ENCODE measurements around the gene RALGAPA2.

The RALGAPA2 gene

DNA sequence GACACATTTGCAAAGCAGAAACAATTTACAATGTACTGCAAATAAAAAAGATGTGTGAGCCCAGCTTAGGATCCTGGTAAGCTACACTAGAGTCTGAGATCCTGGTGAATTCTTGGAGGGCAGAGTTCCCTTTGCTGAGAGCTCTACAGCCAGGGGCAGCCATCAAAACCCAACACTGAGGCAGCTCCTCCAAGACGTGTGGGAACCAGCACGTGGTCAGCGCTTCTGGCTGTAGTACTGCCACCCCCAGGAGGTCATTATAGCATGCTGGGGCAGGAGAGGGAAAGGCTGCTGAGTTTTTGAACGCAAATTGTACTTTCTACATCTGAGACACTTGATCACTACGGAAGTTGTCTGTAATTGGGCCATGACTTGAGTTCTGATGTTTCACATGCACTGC is 213.0 kb downstream of the RALGAPA2 start:
- Histone ChIP-seq H3K36me3 (ENCODE audit: control insufficient read depth, insufficient read depth, low read length) (peaks cover 18% of the 10 kb centered on the region; the same call in 1 of the 2 replicates), H3K9ac (ENCODE audit: low read length) (no peak overlapping the region), H3K27ac (ENCODE audit: low read depth, low read length) (no peak overlapping the region)

DNA sequence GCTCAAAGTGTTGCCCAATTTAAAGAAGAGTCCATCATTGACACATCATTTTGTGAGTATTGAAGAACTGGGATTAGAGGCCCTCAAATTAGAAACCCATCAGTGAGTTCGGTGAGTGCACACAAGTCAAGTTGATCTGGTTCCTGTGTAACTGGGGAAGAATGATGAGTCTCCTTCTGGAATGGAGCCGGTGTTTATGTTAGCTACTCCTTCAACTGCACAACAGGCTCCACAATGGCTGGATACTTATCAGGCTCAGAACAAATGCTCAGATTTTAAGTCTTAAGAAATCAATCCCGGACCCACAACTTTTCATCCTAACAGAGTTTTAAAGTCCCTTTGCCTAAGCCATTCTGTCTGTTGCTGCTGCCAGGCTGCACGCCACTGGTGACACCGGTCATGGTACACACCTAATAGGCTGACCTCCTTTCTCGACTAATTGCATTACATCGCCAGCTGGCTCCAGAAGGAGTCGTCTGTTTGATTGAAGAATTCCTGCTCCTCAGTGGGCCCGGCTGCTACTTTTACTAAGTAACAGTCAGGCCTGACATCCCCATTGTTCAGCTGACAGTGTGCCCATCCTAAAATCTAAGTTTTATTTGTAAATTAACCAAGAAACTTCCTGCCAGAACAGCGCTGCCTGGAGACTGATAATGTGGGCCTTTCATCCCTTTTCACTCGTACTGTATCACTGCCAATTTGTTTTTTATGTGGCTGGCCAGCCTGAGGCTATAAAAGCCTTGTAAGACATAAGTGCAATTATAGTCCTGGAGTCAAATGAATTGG is 214.2 kb downstream of the RALGAPA2 start:
- peaks cover 18% of the 10 kb centered on the region; the same call in 1 of the 2 replicates for H3K36me3 ChIP-seq (ENCODE audit: control insufficient read depth, insufficient read depth, low read length)
- no peak overlapping the region for H3K27ac ChIP-seq (ENCODE audit: low read depth, low read length)
- H3K4me3 ChIP-seq (ENCODE audit: low read depth, low read length), result no peak overlapping the region
- no peaks in the 10 kb centered on the region for H3K27me3 ChIP-seq (ENCODE audit: control insufficient read depth, insufficient read depth, low read length)
- H3K9me3 ChIP-seq (ENCODE audit: control insufficient read depth, insufficient read depth, low read depth, low read length), result no peaks in the 10 kb centered on the region
- no peak overlapping the region for H3K9ac ChIP-seq (ENCODE audit: low read length)
- peaks cover 6% of the 10 kb centered on the region for H3K4me1 ChIP-seq (ENCODE audit: control insufficient read depth, insufficient read depth, low read length)

More for the DNA sequence above, 213.0 kb downstream of the RALGAPA2 start:
- H3K4me1 ChIP-seq (ENCODE audit: control insufficient read depth, insufficient read depth, low read length), result no peaks in the 10 kb centered on the region
- H3K4me3 ChIP-seq (ENCODE audit: low read depth, low read length), result no peak overlapping the region
- no peaks in the 10 kb centered on the region for H3K9me3 ChIP-seq (ENCODE audit: control insufficient read depth, insufficient read depth, low read depth, low read length)
- no peaks in the 10 kb centered on the region for H3K27me3 ChIP-seq (ENCODE audit: control insufficient read depth, insufficient read depth, low read length)

DNA sequence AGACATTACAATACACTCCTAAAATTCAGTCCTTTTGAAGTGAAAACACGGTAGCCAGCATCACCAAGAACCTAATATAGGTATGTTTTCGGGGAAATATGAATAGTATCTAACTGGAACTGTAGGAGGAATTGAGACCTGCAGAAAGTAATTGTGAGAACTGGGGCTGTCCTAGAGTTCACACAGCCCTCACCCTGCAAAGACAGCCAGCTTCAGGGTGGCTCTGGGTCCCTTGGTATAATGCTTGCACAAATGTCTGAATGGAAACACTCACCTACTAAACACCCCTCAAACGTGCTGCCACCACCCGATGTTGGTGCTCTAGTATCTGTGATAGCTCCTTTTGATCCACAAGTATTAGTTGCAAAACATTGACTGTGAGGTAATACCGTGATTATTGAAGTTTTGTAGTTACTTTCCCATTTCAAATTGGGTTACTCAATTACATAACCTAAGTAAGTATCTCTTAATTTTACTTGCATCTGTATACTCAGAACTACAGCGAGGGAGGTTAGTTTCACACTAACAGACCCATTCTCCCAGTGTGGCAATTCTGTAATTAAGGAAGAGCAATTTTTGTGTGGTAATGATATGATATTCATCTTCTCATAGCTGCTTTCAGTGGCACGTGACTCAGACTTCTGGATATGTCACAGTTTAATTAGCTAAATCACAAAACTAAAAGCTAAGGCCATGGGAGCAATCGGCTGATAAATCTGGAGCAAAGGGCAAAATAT is 215.0 kb downstream of the RALGAPA2 start:
- H3K27ac ChIP-seq (ENCODE audit: low read depth, low read length), result no peak overlapping the region
- no peaks in the 10 kb centered on the region for H3K9me3 ChIP-seq (ENCODE audit: control insufficient read depth, insufficient read depth, low read depth, low read length)
- H3K9ac ChIP-seq (ENCODE audit: low read length), result no peak overlapping the region
- peaks cover 14% of the 10 kb centered on the region; the same call in 1 of the 2 replicates for H3K36me3 ChIP-seq (ENCODE audit: control insufficient read depth, insufficient read depth, low read length)
- peaks cover 15% of the 10 kb centered on the region for H3K4me1 ChIP-seq (ENCODE audit: control insufficient read depth, insufficient read depth, low read length)
- no peaks in the 10 kb centered on the region for H3K27me3 ChIP-seq (ENCODE audit: control insufficient read depth, insufficient read depth, low read length)
- no peak overlapping the region for H3K4me3 ChIP-seq (ENCODE audit: low read depth, low read length)

DNA sequence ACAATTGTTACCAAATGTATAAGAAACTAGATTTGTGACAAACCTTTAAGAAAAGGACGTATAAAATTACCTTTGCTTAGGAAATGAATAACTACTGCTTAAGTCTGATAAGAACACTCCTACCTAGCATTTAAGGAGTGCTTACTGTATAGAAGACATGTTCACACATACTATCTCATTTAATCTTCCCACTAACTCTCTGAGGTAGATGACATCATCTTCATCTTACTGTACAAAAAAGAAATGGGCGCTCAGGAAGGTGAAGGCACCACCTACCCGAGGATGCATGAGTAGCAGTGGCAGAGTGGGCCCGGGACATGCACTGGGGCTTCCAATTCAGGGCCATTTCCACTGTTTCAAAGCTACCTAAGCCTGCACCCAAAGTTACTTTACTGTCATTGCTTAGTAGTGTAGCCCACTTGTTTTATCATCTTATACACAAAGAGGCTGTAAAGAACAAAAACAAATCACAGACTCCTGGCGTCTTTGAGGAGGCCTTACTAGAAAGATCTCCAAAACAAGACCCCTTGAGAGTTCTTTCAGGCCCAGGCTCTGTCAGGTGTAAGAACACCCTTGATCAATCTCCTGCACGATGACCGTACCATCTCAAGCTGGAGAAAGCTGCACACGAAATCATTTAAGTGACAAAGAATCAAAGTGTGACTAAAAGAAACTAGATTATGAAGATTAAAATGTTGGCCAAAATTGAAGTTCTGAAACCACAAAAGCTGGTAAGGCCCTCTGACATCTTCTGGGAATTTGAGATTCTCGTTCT is 216.5 kb downstream of the RALGAPA2 start:
- no peaks in the 10 kb centered on the region for H3K9me3 ChIP-seq (ENCODE audit: control insufficient read depth, insufficient read depth, low read depth, low read length)
- no peaks in the 10 kb centered on the region for H3K27me3 ChIP-seq (ENCODE audit: control insufficient read depth, insufficient read depth, low read length)
- H3K9ac ChIP-seq (ENCODE audit: low read length), result no peak overlapping the region
- H3K27ac ChIP-seq (ENCODE audit: low read depth, low read length), result no peak overlapping the region
- H3K4me3 ChIP-seq (ENCODE audit: low read depth, low read length), result no peak overlapping the region
- H3K36me3 ChIP-seq (ENCODE audit: control insufficient read depth, insufficient read depth, low read length), result peaks cover 6% of the 10 kb centered on the region; the same call in 1 of the 2 replicates
- peaks cover 19% of the 10 kb centered on the region for H3K4me1 ChIP-seq (ENCODE audit: control insufficient read depth, insufficient read depth, low read length)

DNA sequence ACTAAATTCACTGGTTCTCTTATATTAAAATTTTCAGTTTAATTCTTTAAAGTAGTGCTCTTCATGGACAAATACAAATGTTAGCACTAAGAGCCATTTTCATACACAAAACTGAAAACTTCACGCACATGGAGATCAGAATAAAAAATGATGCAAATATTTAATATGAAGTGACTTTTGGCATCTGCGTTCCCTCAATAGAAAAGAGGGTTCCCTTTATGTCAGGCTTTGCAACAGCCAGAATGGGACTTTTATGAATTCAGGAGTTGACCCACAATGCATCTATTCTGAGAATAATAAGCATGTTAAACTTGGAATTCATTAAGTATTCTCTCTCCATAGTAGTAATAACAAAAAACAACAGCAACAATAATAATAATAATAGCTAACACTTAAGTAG is 218.7 kb downstream of the RALGAPA2 start:
- Histone ChIP-seq H3K9ac (ENCODE audit: low read length) (no peak overlapping the region), H3K9me3 (ENCODE audit: control insufficient read depth, insufficient read depth, low read depth, low read length) (no peaks in the 10 kb centered on the region), H3K4me3 (ENCODE audit: low read depth, low read length) (no peak overlapping the region), H3K36me3 (ENCODE audit: control insufficient read depth, insufficient read depth, low read length) (0 out of 2 replicates have a peak, but pooled peaks cover 3% of the 10 kb centered on the region), H3K27me3 (ENCODE audit: control insufficient read depth, insufficient read depth, low read length) (no peaks in the 10 kb centered on the region), H3K27ac (ENCODE audit: low read depth, low read length) (no peak overlapping the region), H3K4me1 (ENCODE audit: control insufficient read depth, insufficient read depth, low read length) (peaks cover 21% of the 10 kb centered on the region)

DNA sequence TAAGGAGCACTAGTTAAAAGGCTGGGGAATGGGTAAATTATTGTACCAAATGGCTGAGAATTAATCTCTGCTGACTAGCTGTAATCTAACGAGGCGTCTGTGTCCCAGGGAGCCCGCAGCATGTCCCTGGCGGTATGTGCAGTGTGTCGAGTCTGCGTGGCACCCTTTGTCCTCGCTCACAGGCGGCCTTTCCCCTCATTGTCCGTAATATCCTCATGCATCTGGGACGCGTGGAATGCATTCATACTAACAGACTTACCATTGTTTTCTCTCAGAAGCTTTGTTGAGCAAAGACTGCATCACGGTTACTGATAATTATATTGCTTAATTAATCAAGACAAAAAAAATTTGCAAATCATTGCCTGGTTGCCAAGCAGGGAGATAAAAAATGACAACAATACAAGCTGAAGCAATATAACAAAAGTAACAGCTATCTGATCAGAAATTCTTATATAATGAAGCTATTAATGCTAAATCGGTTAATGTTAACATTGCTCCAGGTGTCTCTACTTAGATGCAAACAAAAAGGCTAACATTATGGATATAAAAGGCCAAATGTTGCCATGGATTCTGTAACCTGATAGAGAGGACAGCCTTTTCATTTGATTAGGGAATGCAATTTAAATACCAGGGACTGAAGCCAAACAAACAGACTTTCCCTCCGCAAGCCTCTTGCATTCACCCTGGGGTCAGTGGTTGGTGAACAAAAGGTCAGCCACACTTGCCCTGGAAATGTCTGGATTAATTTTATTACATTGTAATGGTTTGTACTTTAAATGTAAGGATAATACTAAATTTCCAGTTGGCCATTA is 219.7 kb downstream of the RALGAPA2 start:
- no peak overlapping the region for H3K9ac ChIP-seq (ENCODE audit: low read length)
- no peaks in the 10 kb centered on the region for H3K9me3 ChIP-seq (ENCODE audit: control insufficient read depth, insufficient read depth, low read depth, low read length)

DNA sequence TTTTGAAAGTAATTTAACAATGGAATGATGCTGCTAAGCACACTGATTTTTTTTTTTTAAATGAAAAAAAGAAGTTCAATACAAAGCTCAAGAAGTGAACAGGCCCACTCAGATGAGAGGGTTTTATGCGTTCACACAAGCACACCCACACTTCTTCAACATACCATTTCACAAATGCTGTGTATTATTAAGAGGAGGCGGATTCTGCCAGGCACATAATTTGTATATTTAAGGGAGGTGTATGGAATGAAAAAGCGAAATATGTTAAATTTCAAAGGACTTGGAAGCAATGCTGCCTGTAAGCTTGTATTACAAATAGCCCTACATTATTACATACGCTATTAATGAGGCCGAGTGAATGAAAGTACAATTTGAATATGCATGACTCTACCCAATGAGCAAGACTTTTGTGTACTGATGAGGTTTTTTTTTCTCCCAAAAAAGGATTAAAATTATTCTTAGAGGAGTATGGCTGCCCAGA is 220.6 kb downstream of the RALGAPA2 start:
- H3K4me1 ChIP-seq (ENCODE audit: control insufficient read depth, insufficient read depth, low read length), result peaks cover 22% of the 10 kb centered on the region
- no peaks in the 10 kb centered on the region for H3K27me3 ChIP-seq (ENCODE audit: control insufficient read depth, insufficient read depth, low read length)
- H3K9me3 ChIP-seq (ENCODE audit: control insufficient read depth, insufficient read depth, low read depth, low read length), result no peaks in the 10 kb centered on the region
- 0 out of 2 replicates have a peak overlapping the region, but pooled peaks have one; percentile 18 for H3K27ac ChIP-seq (ENCODE audit: low read depth, low read length)
- H3K4me3 ChIP-seq (ENCODE audit: low read depth, low read length), result no peak overlapping the region
- H3K36me3 ChIP-seq (ENCODE audit: control insufficient read depth, insufficient read depth, low read length), result 0 out of 2 replicates have a peak, but pooled peaks cover 3% of the 10 kb centered on the region
- no peak overlapping the region for H3K9ac ChIP-seq (ENCODE audit: low read length)

More for the DNA sequence above, 219.7 kb downstream of the RALGAPA2 start:
- Histone ChIP-seq H3K4me3 (ENCODE audit: low read depth, low read length) (no peak overlapping the region), H3K27me3 (ENCODE audit: control insufficient read depth, insufficient read depth, low read length) (no peaks in the 10 kb centered on the region), H3K36me3 (ENCODE audit: control insufficient read depth, insufficient read depth, low read length) (0 out of 2 replicates have a peak, but pooled peaks cover 3% of the 10 kb centered on the region), H3K27ac (ENCODE audit: low read depth, low read length) (peak overlapping the region; percentile 18; the same call in 1 of the 2 replicates), H3K4me1 (ENCODE audit: control insufficient read depth, insufficient read depth, low read length) (peaks cover 22% of the 10 kb centered on the region)

DNA sequence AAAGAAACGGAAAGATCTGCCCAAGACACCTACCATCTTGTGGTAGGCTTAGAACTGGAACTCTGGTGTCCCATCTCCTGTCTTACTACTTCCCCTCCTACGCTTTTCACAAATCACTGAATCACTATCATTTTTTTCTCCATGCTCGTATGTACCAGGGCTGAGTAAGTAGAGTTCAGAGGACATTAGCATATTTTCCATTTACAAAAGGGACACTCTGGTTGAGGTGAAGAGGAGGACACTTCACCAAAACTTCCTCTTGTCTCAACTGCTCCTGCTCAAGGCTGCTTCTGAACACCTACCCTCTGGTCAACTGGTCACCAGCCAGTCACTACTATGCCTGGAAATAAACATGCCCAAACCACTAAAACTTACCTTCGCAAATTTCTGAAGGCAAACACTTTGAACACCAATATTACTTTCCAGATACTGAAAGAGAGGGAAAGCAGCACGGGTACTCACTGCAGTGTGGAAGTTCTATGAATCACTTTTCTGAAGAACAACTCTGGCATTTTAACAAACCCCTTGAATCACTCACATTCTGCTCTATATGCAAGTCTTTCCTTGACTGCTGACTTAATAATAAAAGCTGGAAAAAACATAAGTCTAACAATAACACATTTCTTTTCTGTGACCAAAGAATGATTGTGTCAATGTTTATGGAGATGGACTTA is 221.2 kb downstream of the RALGAPA2 start:
- Histone ChIP-seq H3K36me3 (ENCODE audit: control insufficient read depth, insufficient read depth, low read length) (0 out of 2 replicates have a peak, but pooled peaks cover 3% of the 10 kb centered on the region), H3K4me3 (ENCODE audit: low read depth, low read length) (no peak overlapping the region), H3K27me3 (ENCODE audit: control insufficient read depth, insufficient read depth, low read length) (no peaks in the 10 kb centered on the region), H3K9ac (ENCODE audit: low read length) (no peak overlapping the region), H3K27ac (ENCODE audit: low read depth, low read length) (no peak overlapping the region), H3K9me3 (ENCODE audit: control insufficient read depth, insufficient read depth, low read depth, low read length) (no peaks in the 10 kb centered on the region), H3K4me1 (ENCODE audit: control insufficient read depth, insufficient read depth, low read length) (peaks cover 22% of the 10 kb centered on the region)

DNA sequence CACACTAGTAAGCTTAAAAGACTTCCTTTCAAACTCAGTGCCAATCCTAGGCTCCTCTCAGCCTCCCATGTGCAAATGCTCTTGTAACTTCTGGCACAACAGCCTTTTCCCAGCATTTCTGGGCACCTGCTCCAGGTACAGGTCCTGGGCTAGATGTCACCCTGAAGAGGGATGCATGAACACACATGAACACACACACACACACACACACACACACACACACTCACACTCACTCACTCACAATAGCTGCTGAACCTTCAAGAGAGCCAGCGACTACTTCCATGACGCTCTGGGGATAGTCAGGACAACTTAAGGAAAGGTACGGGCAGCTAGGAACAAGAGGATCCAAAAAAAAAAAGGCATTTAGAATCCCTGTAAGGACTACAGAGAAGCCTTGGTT is 221.8 kb downstream of the RALGAPA2 start:
- Histone ChIP-seq H3K9ac (ENCODE audit: low read length) (no peak overlapping the region), H3K9me3 (ENCODE audit: control insufficient read depth, insufficient read depth, low read depth, low read length) (no peaks in the 10 kb centered on the region), H3K4me3 (ENCODE audit: low read depth, low read length) (no peak overlapping the region), H3K27ac (ENCODE audit: low read depth, low read length) (no peak overlapping the region), H3K4me1 (ENCODE audit: control insufficient read depth, insufficient read depth, low read length) (peaks cover 22% of the 10 kb centered on the region), H3K36me3 (ENCODE audit: control insufficient read depth, insufficient read depth, low read length) (0 out of 2 replicates have a peak, but pooled peaks cover 3% of the 10 kb centered on the region), H3K27me3 (ENCODE audit: control insufficient read depth, insufficient read depth, low read length) (no peaks in the 10 kb centered on the region)
